ENCODE measurements around the gene MAEA.

MAEA gene

GRCh38 chr4:1297456-1298325 is 8.0 kb downstream of the MAEA start:
- TF ChIP-seq GATA3 (IDR thresholded peaks at IDR 0.05; ENCODE audit: low read depth, low read length) (no peak), GATA2 (IDR thresholded peaks at IDR 0.05; ENCODE audit: low read depth, low read length) (no peak)

- no peak for TF ChIP-seq GATA2 (IDR thresholded peaks at IDR 0.05; ENCODE audit: low read depth, low read length)
- TF ChIP-seq GATA3 (IDR thresholded peaks at IDR 0.05; ENCODE audit: low read depth, low read length), result no peak
Measured at GRCh38 chr4:1298461-1298860, 8.8 kb downstream of the MAEA start.

GRCh38 chr4:1299301-1299860 is 9.7 kb downstream of the MAEA start:
- TF ChIP-seq GATA3 (IDR thresholded peaks at IDR 0.05; ENCODE audit: low read depth, low read length) (no peak), GATA2 (IDR thresholded peaks at IDR 0.05; ENCODE audit: low read depth, low read length) (no peak)

- TF ChIP-seq GATA2 (IDR thresholded peaks at IDR 0.05; ENCODE audit: low read depth, low read length) (no peak), GATA3 (IDR thresholded peaks at IDR 0.05; ENCODE audit: low read depth, low read length) (no peak)
Measured at GRCh38 chr4:1300466-1301455, 11.1 kb downstream of the MAEA start.

GRCh38 chr4:1302159-1302558 is 12.5 kb downstream of the MAEA start:
- TF ChIP-seq GATA2 (IDR thresholded peaks at IDR 0.05; ENCODE audit: low read depth, low read length), result no peak
- no peak for TF ChIP-seq GATA3 (IDR thresholded peaks at IDR 0.05; ENCODE audit: low read depth, low read length)

GRCh38 chr4:1305261-1305711 is 15.6 kb downstream of the MAEA start:
- TF ChIP-seq GATA3 (IDR thresholded peaks at IDR 0.05; ENCODE audit: low read depth, low read length) (no peak), GATA2 (IDR thresholded peaks at IDR 0.05; ENCODE audit: low read depth, low read length) (no peak)

GRCh38 chr4:1305781-1306455 is 16.2 kb downstream of the MAEA start:
- TF ChIP-seq GATA3 (IDR thresholded peaks at IDR 0.05; ENCODE audit: low read depth, low read length), result no peak
- no peak for TF ChIP-seq GATA2 (IDR thresholded peaks at IDR 0.05; ENCODE audit: low read depth, low read length)

- TF ChIP-seq GATA3 (IDR thresholded peaks at IDR 0.05; ENCODE audit: low read depth, low read length) (no peak), GATA2 (IDR thresholded peaks at IDR 0.05; ENCODE audit: low read depth, low read length) (no peak)
Measured at GRCh38 chr4:1307951-1308735, 18.5 kb downstream of the MAEA start.

- TF ChIP-seq GATA2 (IDR thresholded peaks at IDR 0.05; ENCODE audit: low read depth, low read length), result no peak
- TF ChIP-seq GATA3 (IDR thresholded peaks at IDR 0.05; ENCODE audit: low read depth, low read length), result no peak
Measured at GRCh38 chr4:1309261-1310010, 19.7 kb downstream of the MAEA start.

GRCh38 chr4:1310031-1310795 is 20.5 kb downstream of the MAEA start:
- TF ChIP-seq GATA2 (IDR thresholded peaks at IDR 0.05; ENCODE audit: low read depth, low read length), result no peak
- no peak for TF ChIP-seq GATA3 (IDR thresholded peaks at IDR 0.05; ENCODE audit: low read depth, low read length)

GRCh38 chr4:1310796-1311631 is 21.3 kb downstream of the MAEA start:
- TF ChIP-seq GATA2 (IDR thresholded peaks at IDR 0.05; ENCODE audit: low read depth, low read length), result no peak
- no peak for TF ChIP-seq GATA3 (IDR thresholded peaks at IDR 0.05; ENCODE audit: low read depth, low read length)
